ENCODE results near the gene ISL1.

The ISL1 gene

GRCh38 chr5:51383131-51384121 lies at the start of gene ISL1:
TSS of gene ISL1 (plus strand) at chr5:51383448. CDS start at chr5:51383672, 224 bp downstream.
- peak; percentile 87 for DNase-seq (ENCODE audit: low spot score)

GRCh38 chr5:51336878-51337277 lies 46.4 kb upstream of the ISL1 start:
- DNase-seq (ENCODE audit: low spot score) = no peak

- DNase-seq (ENCODE audit: low spot score) = peak; percentile 14
These were observed 38.1 kb upstream of the ISL1 start for GRCh38 chr5:51345106-51345505.

GRCh38 chr5:51347157-51347556 lies 36.1 kb upstream of the ISL1 start:
- DNase-seq (ENCODE audit: low spot score) = no peak

GRCh38 chr5:51347704-51348103 lies 35.5 kb upstream of the ISL1 start:
- no peak for DNase-seq (ENCODE audit: low spot score)

- no peak for DNase-seq (ENCODE audit: low spot score)
These were observed 12.2 kb upstream of the ISL1 start for GRCh38 chr5:51371052-51371451.

DNA sequence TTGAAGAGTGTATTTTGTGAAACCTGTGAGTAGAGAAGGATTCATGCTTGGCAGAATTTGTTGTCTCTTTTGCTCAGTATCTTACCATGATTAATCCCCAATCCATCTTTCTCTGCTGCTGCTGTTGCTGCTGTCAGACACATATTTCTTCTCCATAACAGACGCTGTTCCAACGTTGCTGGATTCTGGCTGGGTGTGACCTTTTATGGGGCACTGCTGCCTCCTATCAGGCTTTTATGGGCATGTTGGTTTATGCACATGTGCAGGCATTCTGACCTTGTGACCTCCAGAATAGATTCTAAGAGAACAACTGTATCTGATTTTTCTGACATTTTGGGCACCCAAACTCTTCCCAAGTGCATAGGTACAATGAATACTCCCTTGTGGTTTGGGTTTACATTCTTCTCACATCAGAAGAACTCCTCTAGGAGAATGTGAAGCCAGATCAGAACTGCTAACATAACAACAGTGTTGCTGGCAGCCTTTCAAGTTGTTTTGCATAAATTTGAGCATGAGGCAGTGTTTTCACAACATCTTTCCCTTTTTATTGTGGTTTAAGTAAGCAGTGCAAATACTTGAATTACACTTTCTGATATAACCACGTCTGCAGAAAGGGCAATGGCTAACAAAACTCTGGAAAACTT lies 9.2 kb upstream of the ISL1 start:
- no peak for DNase-seq (ENCODE audit: low spot score)

- DNase-seq (ENCODE audit: low spot score) = no peak
These were observed 8.2 kb upstream of the ISL1 start for GRCh38 chr5:51375084-51375483.

DNA sequence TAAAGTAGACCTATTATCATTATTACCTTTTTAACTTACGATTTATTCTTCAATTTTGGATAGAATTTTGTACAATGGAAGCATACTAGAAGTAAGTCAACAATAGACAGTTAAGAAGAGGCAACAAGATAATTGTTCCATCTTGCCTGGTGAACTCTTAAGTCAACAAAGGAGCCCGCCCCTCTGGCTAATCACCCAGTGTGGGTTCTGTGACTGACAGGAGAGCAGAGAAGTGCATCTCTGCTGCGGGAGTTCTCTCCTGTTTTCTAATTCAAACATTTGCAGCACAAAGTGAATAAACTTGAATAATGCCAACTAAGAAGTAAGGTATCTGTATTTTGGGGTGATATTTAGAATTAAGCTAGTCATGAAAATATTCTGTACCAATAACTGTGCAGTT lies 6.7 kb upstream of the ISL1 start:
- no peak for DNase-seq (ENCODE audit: low spot score)

DNA sequence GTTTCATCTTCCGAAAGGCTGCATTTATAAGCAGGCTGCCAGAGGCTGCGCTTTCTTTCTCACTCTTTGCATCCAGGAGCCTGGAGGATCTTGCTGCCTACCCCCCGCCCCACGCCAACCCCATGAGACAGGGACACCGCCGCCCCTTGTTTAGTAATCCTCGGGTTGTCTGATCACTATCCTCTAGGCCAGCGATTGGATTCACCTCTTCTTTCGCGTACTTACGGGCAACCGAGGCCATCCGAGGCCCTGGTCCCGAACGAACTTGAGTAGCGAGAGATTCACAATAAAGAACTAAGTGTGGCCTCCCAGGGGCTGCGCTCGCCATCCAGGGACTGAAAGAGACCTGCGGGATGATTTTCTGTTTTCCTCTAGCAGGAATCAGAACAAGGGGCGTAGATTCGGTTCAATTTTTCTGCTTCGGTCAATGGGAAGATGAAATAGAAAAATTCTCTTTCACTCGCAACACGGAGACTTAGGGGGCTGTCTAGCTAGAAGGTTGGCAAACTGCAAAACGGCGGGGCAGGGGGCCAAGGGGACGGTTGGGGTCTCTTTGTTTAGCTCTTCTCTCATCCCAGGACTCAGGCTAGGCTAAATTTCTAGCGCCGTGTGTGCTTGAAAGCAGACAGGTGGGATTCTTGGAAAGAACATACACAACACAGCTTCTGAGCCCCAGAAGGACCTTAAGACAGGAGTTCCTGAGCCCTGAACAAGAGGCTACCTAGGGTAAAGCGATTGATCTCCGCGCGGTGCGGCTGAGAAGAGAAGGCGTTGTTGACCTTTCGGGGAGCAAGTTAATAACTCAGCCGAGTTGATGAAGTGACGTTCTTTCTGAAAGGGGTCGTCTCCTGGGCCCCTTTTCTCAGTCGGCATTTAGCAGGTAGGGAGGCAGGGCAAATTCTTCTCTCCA lies 5.8 kb upstream of the ISL1 start:
- no peak for DNase-seq (ENCODE audit: low spot score)

- DNase-seq (ENCODE audit: low spot score) = no peak
These were observed 5.2 kb upstream of the ISL1 start for GRCh38 chr5:51378061-51378409.

- no peak for DNase-seq (ENCODE audit: low spot score)
These were observed 4.6 kb upstream of the ISL1 start for GRCh38 chr5:51378448-51379330.

GRCh38 chr5:51379331-51379700 lies 3.9 kb upstream of the ISL1 start:
- no peak for DNase-seq (ENCODE audit: low spot score)

- peak; percentile 54 for DNase-seq (ENCODE audit: low spot score)
These were observed 2.5 kb upstream of the ISL1 start for GRCh38 chr5:51380603-51381207.

GRCh38 chr5:51381761-51382474 lies 1.3 kb upstream of the ISL1 start:
- peak; percentile 20 for DNase-seq (ENCODE audit: low spot score)

DNA sequence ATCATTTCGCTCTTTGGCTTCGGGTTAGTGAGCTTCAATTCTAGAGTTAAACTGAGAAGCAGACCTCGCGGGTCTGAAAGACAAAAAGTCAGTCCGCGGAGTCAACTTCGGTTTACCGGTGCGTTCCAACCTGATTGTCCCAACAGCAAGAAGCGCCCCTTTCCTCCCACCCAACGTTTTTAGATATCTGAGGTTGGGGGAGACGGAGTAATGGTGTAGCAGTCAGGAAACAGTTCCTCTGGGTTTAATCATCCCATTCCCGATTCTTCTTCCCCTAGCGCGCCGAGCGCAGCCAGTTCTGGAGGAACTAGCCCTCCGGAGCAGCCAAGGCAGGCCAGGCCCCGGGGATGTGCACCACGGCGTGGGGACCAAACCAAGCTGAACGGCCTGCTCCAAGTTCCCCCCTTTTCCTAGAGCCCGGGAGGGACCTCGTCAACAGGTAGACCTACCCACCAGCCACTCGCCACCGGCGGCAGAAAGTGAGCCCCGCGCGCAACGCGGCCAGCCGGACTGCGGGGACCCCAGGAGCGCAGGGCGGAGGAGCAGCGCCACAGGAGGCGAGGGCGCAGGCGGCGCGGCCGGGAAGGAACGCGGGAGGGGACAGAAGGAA lies 622 bp upstream of the ISL1 start:
- no peak for DNase-seq (ENCODE audit: low spot score)

- DNase-seq (ENCODE audit: low spot score) = no peak
These were observed 1.1 kb downstream of the ISL1 start for GRCh38 chr5:51384281-51384840.

- DNase-seq (ENCODE audit: low spot score) = no peak
These were observed 2.0 kb downstream of the ISL1 start for GRCh38 chr5:51385216-51385615.

Measured in LoVo (cell line).